ENCODE data around the gene MRPL54. TPM values are rescaled to one million over a fixed set of nuclear protein-coding genes. Genes with fewer than 3 reads are reported as not detected.

Gene MRPL54
- total RNA-seq, 4 donors from 2014 or later, result 31.8 to 90.1 (median 76.3) TPM

GRCh38 chr19:3733549-3734309, 28.8 kb upstream of the MRPL54 start:
- Histone ChIP-seq H3K4me3 (no peak overlapping the region), H3K9me3 (peaks cover 0 to 5% (median 0%) of the 10 kb centered on the region in 3 donors), H3K27me3 (peaks cover 29% of the 10 kb centered on the region), H3K4me1 (no peaks in the 10 kb centered on the region), H3K27ac (no peak overlapping the region), H3K36me3 (no peaks in the 10 kb centered on the region)
- TF ChIP-seq EP300 (IDR thresholded peaks at IDR 0.05) (no peak), POLR2AphosphoS5 (IDR thresholded peaks at IDR 0.05) (no peak), POLR2A (IDR thresholded peaks at IDR 0.05) (no peak), CTCF (IDR thresholded peaks at IDR 0.05) (no peak)
- 60 to 69% methylated on average over 1 to 14 of the region's 20 CpGs for WGBS, 2 donors (ENCODE audit: low coverage in 1 of 2)
- ATAC-seq, result no peak

GRCh38 chr19:3734310-3734600, 28.2 kb upstream of the MRPL54 start:
- ATAC-seq, result no peak
- Histone ChIP-seq H3K36me3 (no peaks in the 10 kb centered on the region), H3K27me3 (peaks cover 32% of the 10 kb centered on the region), H3K4me1 (no peaks in the 10 kb centered on the region), H3K9me3 (peaks cover 0 to 1% (median 0%) of the 10 kb centered on the region in 3 donors), H3K4me3 (no peak overlapping the region), H3K27ac (no peak overlapping the region)
- WGBS, 2 donors (ENCODE audit: low coverage in 1 of 2), result 81 to 84% methylated on average over 5 to 11 of the region's 14 CpGs
- TF ChIP-seq EP300 (IDR thresholded peaks at IDR 0.05), result no peak
- no peak for TF ChIP-seq POLR2AphosphoS5 (IDR thresholded peaks at IDR 0.05)
- no peak for TF ChIP-seq CTCF (IDR thresholded peaks at IDR 0.05)
- no peak for TF ChIP-seq POLR2A (IDR thresholded peaks at IDR 0.05)

- no peak for TF ChIP-seq CTCF (IDR thresholded peaks at IDR 0.05)
- TF ChIP-seq EP300 (IDR thresholded peaks at IDR 0.05), result no peak
- no peak for TF ChIP-seq POLR2A (IDR thresholded peaks at IDR 0.05)
- no peak for TF ChIP-seq POLR2AphosphoS5 (IDR thresholded peaks at IDR 0.05)
- ATAC-seq, result no peak
- Histone ChIP-seq H3K27me3 (peaks cover 32% of the 10 kb centered on the region), H3K4me1 (no peaks in the 10 kb centered on the region), H3K9me3 (no peaks in the 10 kb centered on the region), H3K4me3 (no peak overlapping the region), H3K36me3 (no peaks in the 10 kb centered on the region), H3K27ac (no peak overlapping the region)
- WGBS, 2 donors (ENCODE audit: low coverage in 1 of 2), result 54 to 56% methylated on average over 4 of the region's 21 CpGs
Observed at GRCh38 chr19:3736106-3736724, 26.3 kb upstream of the MRPL54 start.

GRCh38 chr19:3737487-3738205, 24.8 kb upstream of the MRPL54 start:
- Histone ChIP-seq H3K36me3 (no peaks in the 10 kb centered on the region), H3K27me3 (peaks cover 32% of the 10 kb centered on the region), H3K27ac (no peak overlapping the region), H3K4me3 (no peak overlapping the region), H3K4me1 (no peaks in the 10 kb centered on the region), H3K9me3 (no peaks in the 10 kb centered on the region)
- ATAC-seq, result no peak
- no peak for TF ChIP-seq POLR2AphosphoS5 (IDR thresholded peaks at IDR 0.05)
- no peak for TF ChIP-seq CTCF (IDR thresholded peaks at IDR 0.05)
- TF ChIP-seq POLR2A (IDR thresholded peaks at IDR 0.05), result no peak
- no peak for TF ChIP-seq EP300 (IDR thresholded peaks at IDR 0.05)
- WGBS, 2 donors (ENCODE audit: low coverage in 1 of 2), result 81 to 90% methylated on average over 2 to 9 of the region's 10 CpGs

Measured in gastroesophageal sphincter (tissue), 4 donors.